Measurements from ENCODE around the gene ARHGAP23. TPM values are rescaled to one million over a fixed set of nuclear protein-coding genes. Genes with fewer than 3 reads are reported as not detected.
"Not testable (repeated sequence)": the region's sequence is repeated elsewhere in the genome, so short reads cannot be mapped to it uniquely, and the experiment has no call there.

Gene ARHGAP23
- total and polyA plus RNA-seq, 10 of the 15 experiments (the other 5 are each of a cell fraction or from before 2014, with no cell fraction given): 0.23 to 5.8 (median 2.1) TPM

GRCh38 chr17:38512473-38513058 lies 84.3 kb downstream of the ARHGAP23 start:
- CTCF ChIA-PET: interaction anchor here (1.2 to 1.3 kb wide), 3 partner anchors 45 to 151 kb away, joined by 3 to 6 read pairs (median 4); no protein-coding TSS in a partner anchor
- POLR2A ChIA-PET: no interaction called here
- H3K79me2 ChIP-seq (ENCODE audit: control insufficient read depth, insufficient read depth, low read length): no peaks in the 10 kb centered on the region
- 52% methylated on average over 13 of the region's 13 CpGs for WGBS (ENCODE audit: insufficient coverage, insufficient replicate concordance, low lambda C conversion rate, missing lambda C conversion rate)
- H3K27ac ChIP-seq (ENCODE audit: control insufficient read depth, insufficient read depth): no peak overlapping the region
- H4K20me1 ChIP-seq (ENCODE audit: control insufficient read depth, insufficient read depth): no peaks in the 10 kb centered on the region
- FAIRE-seq: no peak
- H3K9me3 ChIP-seq (replicated peaks; ENCODE audit: control insufficient read depth, insufficient read depth, low read length): no peaks in the 10 kb centered on the region
- no peak for ATAC-seq
- in situ Hi-C loops (cut with MboI) (no loop called here), intact Hi-C loops (cut with micrococcal nuclease; ENCODE audit: unreplicated experiment) (no loop called here)
- peaks cover 4 to 10% of the 10 kb centered on the region in 2 experiments; a peak in 3 of 4 replicates for H3K27me3 ChIP-seq (replicated peaks in 1 of 2; ENCODE audit: control insufficient read depth in 2 of 2, insufficient read depth in 2 of 2, low read length in 1 of 2)
- peaks cover 3% of the 10 kb centered on the region; the same call in 1 of the 2 replicates for H3K4me1 ChIP-seq (ENCODE audit: control insufficient read depth, insufficient read depth, low read length)
- RAD21 ChIA-PET (ENCODE audit: unreplicated experiment): no interaction called here
- no peak overlapping the region for H3K4me3 ChIP-seq
- H3K36me3 ChIP-seq (ENCODE audit: control insufficient read depth in 2 of 2, insufficient read depth in 2 of 2, low read length in 1 of 2): no peaks in the 10 kb centered on the region
- BruUV-seq (replicated peaks): no TSS peak
- H3K9ac ChIP-seq (ENCODE audit: control insufficient read depth, insufficient read depth, low read length): no peak overlapping the region
- TF ChIP-seq HDGF (IDR thresholded peaks at IDR 0.05): no peak
- TF ChIP-seq ESRRA (IDR thresholded peaks at IDR 0.05; ENCODE audit: low read length): no peak
- no peak for TF ChIP-seq PBX3 (IDR thresholded peaks at IDR 0.05; ENCODE audit: insufficient replicate concordance, low read depth, low read length)
- no peak for TF ChIP-seq POU2F2 (IDR thresholded peaks at IDR 0.05; ENCODE audit: borderline replicate concordance, low read depth, low read length)
- TF ChIP-seq NBN (IDR thresholded peaks at IDR 0.05): no peak
- TF ChIP-seq ZBTB40 (IDR thresholded peaks at IDR 0.05; ENCODE audit: borderline replicate concordance): no peak
- TF ChIP-seq STAT1 (conservative IDR thresholded peaks at IDR 0.05): no peak
- no peak for TF ChIP-seq HDAC6 (IDR thresholded peaks at IDR 0.05; ENCODE audit: unreplicated experiment)
- TF ChIP-seq BCL3 (IDR thresholded peaks at IDR 0.05; ENCODE audit: borderline replicate concordance, insufficient read depth, low read depth, low read length, poor library complexity, severe bottlenecking): no peak
- no peak overlapping the region for H2AFZ ChIP-seq (ENCODE audit: control insufficient read depth, low read depth, low read length)
- no peak overlapping the region for H3K4me2 ChIP-seq (ENCODE audit: control insufficient read depth, insufficient read depth)
- SMC1A ChIA-PET (ENCODE audit: uncharacterized antibody, unreplicated experiment): no interaction called here
- DNase-seq (ENCODE audit: low read depth, low spot score): no peak

- H3K27me3 ChIP-seq (replicated peaks in 1 of 2; ENCODE audit: control insufficient read depth in 2 of 2, insufficient read depth in 2 of 2, low read length in 1 of 2); H3K4me2 ChIP-seq (ENCODE audit: control insufficient read depth, insufficient read depth); BruUV-seq (replicated peaks); H3K9ac ChIP-seq (ENCODE audit: control insufficient read depth, insufficient read depth, low read length); H4K20me1 ChIP-seq (ENCODE audit: control insufficient read depth, insufficient read depth); SMC1A ChIA-PET (ENCODE audit: uncharacterized antibody, unreplicated experiment); H3K4me1 ChIP-seq (ENCODE audit: control insufficient read depth, insufficient read depth, low read length); H2AFZ ChIP-seq (ENCODE audit: control insufficient read depth, low read depth, low read length); H3K79me2 ChIP-seq (ENCODE audit: control insufficient read depth, insufficient read depth, low read length); H3K27ac ChIP-seq (ENCODE audit: control insufficient read depth, insufficient read depth); FAIRE-seq; DNase-seq (ENCODE audit: low read depth, low spot score); in situ Hi-C loops (cut with MboI); H3K36me3 ChIP-seq (ENCODE audit: control insufficient read depth in 2 of 2, insufficient read depth in 2 of 2, low read length in 1 of 2); POLR2A ChIA-PET; RAD21 ChIA-PET (ENCODE audit: unreplicated experiment); CTCF ChIA-PET; intact Hi-C loops (cut with micrococcal nuclease; ENCODE audit: unreplicated experiment); H3K4me3 ChIP-seq; H3K9me3 ChIP-seq (replicated peaks; ENCODE audit: control insufficient read depth, insufficient read depth, low read length); ATAC-seq: not testable (repeated sequence)
- 78% methylated on average over 8 of the region's 8 CpGs for WGBS (ENCODE audit: insufficient coverage, insufficient replicate concordance, low lambda C conversion rate, missing lambda C conversion rate)
These were observed 98.3 kb downstream of the ARHGAP23 start for GRCh38 chr17:38526526-38526925.
